ENCODE results near the gene GNA15. TPM values are rescaled to one million over a fixed set of nuclear protein-coding genes. Genes with fewer than 3 reads are reported as not detected.

Gene GNA15
- total and polyA plus RNA-seq, 2 donors (not counting 1 experiment from before 2014, with no cell fraction given): not detected

DNA sequence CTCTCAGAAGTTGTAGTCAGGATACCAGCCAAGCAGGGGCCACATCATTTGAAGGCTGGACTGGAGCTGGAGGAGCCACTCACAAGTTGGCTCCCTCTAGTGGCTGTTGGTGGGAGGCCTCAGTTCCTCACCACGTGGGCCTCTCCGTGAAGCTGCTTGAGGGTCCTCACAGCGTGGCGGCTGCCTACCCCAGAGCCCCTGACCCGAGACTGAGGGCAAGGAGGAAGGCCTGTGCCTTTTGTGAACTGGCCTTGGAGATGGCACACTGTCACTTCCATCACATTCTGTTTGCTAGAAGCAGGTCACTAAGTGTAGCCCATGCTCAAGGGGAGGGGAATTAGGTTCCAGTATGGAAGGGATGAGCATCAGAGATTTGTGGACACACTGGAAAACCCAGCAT lies 27.1 kb upstream of the GNA15 start:
- TF ChIP-seq, protein P1, sequence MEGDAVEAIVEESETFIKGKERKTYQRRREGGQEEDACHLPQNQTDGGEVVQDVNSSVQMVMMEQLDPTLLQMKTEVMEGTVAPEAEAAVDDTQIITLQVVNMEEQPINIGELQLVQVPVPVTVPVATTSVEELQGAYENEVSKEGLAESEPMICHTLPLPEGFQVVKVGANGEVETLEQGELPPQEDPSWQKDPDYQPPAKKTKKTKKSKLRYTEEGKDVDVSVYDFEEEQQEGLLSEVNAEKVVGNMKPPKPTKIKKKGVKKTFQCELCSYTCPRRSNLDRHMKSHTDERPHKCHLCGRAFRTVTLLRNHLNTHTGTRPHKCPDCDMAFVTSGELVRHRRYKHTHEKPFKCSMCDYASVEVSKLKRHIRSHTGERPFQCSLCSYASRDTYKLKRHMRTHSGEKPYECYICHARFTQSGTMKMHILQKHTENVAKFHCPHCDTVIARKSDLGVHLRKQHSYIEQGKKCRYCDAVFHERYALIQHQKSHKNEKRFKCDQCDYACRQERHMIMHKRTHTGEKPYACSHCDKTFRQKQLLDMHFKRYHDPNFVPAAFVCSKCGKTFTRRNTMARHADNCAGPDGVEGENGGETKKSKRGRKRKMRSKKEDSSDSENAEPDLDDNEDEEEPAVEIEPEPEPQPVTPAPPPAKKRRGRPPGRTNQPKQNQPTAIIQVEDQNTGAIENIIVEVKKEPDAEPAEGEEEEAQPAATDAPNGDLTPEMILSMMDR (conservative IDR thresholded peaks at IDR 0.05 in 1 of 2, IDR thresholded peaks at IDR 0.05 in 1 of 2; ENCODE audit: low read depth in 1 of 2, low read length in 2 of 2): peak; percentile 81 to 92
- no peak for TF ChIP-seq EZH2 (IDR thresholded peaks at IDR 0.05; ENCODE audit: low read length, missing control alignments)
- Histone ChIP-seq H3K27me3 (ENCODE audit: control insufficient read depth, insufficient read depth, low read length) (no peaks in the 10 kb centered on the region), H3K27ac (ENCODE audit: insufficient read depth, low read length) (no peak overlapping the region), H3K9me3 (ENCODE audit: control insufficient read depth, insufficient read depth, low read depth, low read length) (no peaks in the 10 kb centered on the region), H3K4me3 (replicated peaks in 1 of 4; ENCODE audit: control extremely low read depth in 1 of 4, insufficient read depth in 1 of 4, low read depth in 3 of 4, low read length in 4 of 4) (no peak overlapping the region), H3K4me2 (ENCODE audit: extremely low read depth, insufficient read depth, low read length) (no peak overlapping the region), H3K36me3 (ENCODE audit: control insufficient read depth, insufficient read depth, low read length) (peaks cover 5% of the 10 kb centered on the region), H3K79me2 (ENCODE audit: control insufficient read depth, insufficient read depth, low read length) (peaks cover 69% of the 10 kb centered on the region), H3K4me1 (ENCODE audit: control insufficient read depth, extremely low read depth, insufficient read depth, low read length) (no peaks in the 10 kb centered on the region), H2AFZ (ENCODE audit: low read length) (no peak overlapping the region), H4K20me1 (ENCODE audit: control insufficient read depth, extremely low read depth, insufficient read depth, low read length) (no peaks in the 10 kb centered on the region), H3K9ac (ENCODE audit: insufficient read depth, low read length) (no peak overlapping the region)
- peak; percentile 39 to 53 for DNase-seq (ENCODE audit: low read depth in 2 of 2)

DNA sequence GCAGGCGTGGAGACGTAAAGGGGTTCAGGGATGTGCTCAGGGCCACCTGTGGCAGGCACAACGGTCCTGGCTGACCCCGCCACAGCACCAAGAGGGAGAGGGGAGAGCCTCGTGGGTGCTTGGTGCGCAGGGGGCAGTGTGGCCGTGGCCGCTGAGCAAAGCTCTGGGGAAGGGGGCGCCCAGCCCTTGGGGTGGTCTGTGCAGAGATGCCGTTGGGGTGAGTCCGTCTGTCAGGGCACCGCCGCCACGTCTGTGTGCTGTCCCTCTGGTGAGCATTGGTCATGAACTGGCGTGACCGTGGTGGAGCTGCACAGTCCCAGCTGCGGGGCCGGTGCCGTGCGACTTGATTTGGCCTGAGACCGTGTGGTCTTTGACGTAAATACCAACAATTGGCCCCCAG lies 26.3 kb upstream of the GNA15 start:
- H3K79me2 ChIP-seq (ENCODE audit: control insufficient read depth, insufficient read depth, low read length): peaks cover 63% of the 10 kb centered on the region
- no peak overlapping the region for H2AFZ ChIP-seq (ENCODE audit: low read length)
- H3K27ac ChIP-seq (ENCODE audit: insufficient read depth, low read length): no peak overlapping the region
- no peaks in the 10 kb centered on the region for H3K27me3 ChIP-seq (ENCODE audit: control insufficient read depth, insufficient read depth, low read length)
- no peaks in the 10 kb centered on the region for H4K20me1 ChIP-seq (ENCODE audit: control insufficient read depth, extremely low read depth, insufficient read depth, low read length)
- no peaks in the 10 kb centered on the region for H3K4me1 ChIP-seq (ENCODE audit: control insufficient read depth, extremely low read depth, insufficient read depth, low read length)
- H3K9me3 ChIP-seq (ENCODE audit: control insufficient read depth, insufficient read depth, low read depth, low read length): no peaks in the 10 kb centered on the region
- H3K36me3 ChIP-seq (ENCODE audit: control insufficient read depth, insufficient read depth, low read length): peaks cover 5% of the 10 kb centered on the region
- no peak overlapping the region for H3K9ac ChIP-seq (ENCODE audit: insufficient read depth, low read length)
- no peak for DNase-seq (ENCODE audit: low read depth in 2 of 2)
- H3K4me3 ChIP-seq (replicated peaks in 1 of 4; ENCODE audit: control extremely low read depth in 1 of 4, insufficient read depth in 1 of 4, low read depth in 3 of 4, low read length in 4 of 4): no peak overlapping the region
- TF ChIP-seq EZH2 (IDR thresholded peaks at IDR 0.05; ENCODE audit: low read length, missing control alignments): no peak
- TF ChIP-seq, protein P1 (conservative IDR thresholded peaks at IDR 0.05 in 1 of 2, IDR thresholded peaks at IDR 0.05 in 1 of 2; ENCODE audit: low read depth in 1 of 2, low read length in 2 of 2): no peak
- H3K4me2 ChIP-seq (ENCODE audit: extremely low read depth, insufficient read depth, low read length): no peak overlapping the region

DNA sequence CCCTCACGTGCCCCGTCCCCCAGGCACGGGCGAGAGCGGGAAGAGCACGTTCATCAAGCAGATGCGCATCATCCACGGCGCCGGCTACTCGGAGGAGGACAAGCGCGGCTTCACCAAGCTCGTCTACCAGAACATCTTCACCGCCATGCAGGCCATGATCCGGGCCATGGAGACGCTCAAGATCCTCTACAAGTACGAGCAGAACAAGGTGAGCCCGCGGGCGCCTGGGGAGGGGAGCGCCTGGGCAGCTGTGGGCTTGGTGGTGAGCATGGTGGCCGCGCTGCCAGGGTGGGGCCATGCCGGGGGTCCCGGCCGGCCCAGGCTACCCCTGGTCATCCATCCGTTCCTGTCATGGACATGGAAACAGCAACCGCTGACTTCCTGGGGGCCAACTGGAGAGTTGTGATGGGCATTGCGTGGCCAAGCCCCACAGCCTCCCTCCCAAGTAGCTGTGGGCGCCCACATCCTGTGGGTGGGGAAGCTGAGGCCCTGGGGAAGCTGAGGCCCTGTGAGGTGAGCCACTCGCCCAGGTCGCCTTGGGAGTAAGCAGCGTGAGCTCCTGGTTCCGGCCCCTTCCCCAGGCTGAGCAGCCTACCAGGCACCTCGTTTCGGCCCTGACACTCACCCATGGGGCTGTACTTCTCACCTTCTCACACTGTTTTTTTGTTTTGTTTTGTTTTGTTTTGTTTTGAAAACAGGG lies 25.6 kb upstream of the GNA15 start:
- peaks cover 7% of the 10 kb centered on the region for H3K36me3 ChIP-seq (ENCODE audit: control insufficient read depth, insufficient read depth, low read length)
- H2AFZ ChIP-seq (ENCODE audit: low read length): no peak overlapping the region
- no peaks in the 10 kb centered on the region for H3K4me1 ChIP-seq (ENCODE audit: control insufficient read depth, extremely low read depth, insufficient read depth, low read length)
- H3K4me3 ChIP-seq (replicated peaks in 1 of 4; ENCODE audit: control extremely low read depth in 1 of 4, insufficient read depth in 1 of 4, low read depth in 3 of 4, low read length in 4 of 4): no peak overlapping the region
- H3K4me2 ChIP-seq (ENCODE audit: extremely low read depth, insufficient read depth, low read length): no peak overlapping the region
- H3K27ac ChIP-seq (ENCODE audit: insufficient read depth, low read length): no peak overlapping the region
- no peak for DNase-seq (ENCODE audit: low read depth in 2 of 2)
- no peaks in the 10 kb centered on the region for H4K20me1 ChIP-seq (ENCODE audit: control insufficient read depth, extremely low read depth, insufficient read depth, low read length)
- H3K9ac ChIP-seq (ENCODE audit: insufficient read depth, low read length): no peak overlapping the region
- H3K9me3 ChIP-seq (ENCODE audit: control insufficient read depth, insufficient read depth, low read depth, low read length): no peaks in the 10 kb centered on the region
- no peaks in the 10 kb centered on the region for H3K27me3 ChIP-seq (ENCODE audit: control insufficient read depth, insufficient read depth, low read length)
- peaks cover 56% of the 10 kb centered on the region for H3K79me2 ChIP-seq (ENCODE audit: control insufficient read depth, insufficient read depth, low read length)
- no peak for TF ChIP-seq EZH2 (IDR thresholded peaks at IDR 0.05; ENCODE audit: low read length, missing control alignments)
- TF ChIP-seq, protein P1 (conservative IDR thresholded peaks at IDR 0.05 in 1 of 2, IDR thresholded peaks at IDR 0.05 in 1 of 2; ENCODE audit: low read depth in 1 of 2, low read length in 2 of 2): no peak
